NCI-H187 (cell line): ENCODE measurements around the gene PSMD2.
A peak's percentile ranks its signal among the peaks of the same experiment; 100 is the strongest.

ENCODE experiments used
- DNase-seq, 2 experiments: peaks; one replicate each; lab custom pipeline; 2025; lab: John Stamatoyannopoulos, UW

Gene PSMD2

DNA sequence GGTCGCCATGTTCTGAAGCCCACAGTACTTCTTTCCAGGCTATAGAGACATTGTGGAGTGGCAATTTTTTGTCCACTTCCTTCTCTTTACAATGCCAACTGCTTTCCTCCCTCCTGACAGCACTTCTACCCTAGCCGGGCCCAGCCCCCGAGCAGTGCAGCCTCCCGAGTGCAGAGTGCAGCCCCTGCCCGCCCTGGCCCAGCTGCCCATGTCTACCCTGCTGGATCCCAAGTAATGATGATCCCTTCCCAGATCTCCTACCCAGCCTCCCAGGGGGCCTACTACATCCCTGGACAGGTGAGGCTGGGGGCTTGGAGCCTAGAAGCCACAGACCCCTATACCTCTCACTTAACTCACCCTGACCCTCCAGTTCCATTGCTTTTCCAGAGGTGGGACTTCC is 18.2 kb downstream of the PSMD2 start:
- no peak for DNase-seq

DNA sequence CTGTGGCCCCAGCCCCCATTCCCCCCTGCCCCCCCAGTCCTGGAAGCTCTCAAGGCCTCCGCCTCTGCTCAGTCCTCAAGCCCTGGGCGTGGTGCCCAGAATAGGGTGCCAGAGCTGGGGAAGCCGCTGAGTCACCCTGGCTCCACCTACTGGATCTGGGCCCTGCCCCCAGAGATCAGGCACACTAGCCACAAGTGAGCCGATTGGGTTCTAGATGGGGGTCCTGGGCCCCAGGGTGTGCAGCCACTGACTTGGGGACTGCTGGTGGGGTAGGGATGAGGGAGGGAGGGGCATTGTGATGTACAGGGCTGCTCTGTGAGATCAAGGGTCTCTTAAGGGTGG is 21.0 kb downstream of the PSMD2 start:
- DNase-seq, result no peak

DNA sequence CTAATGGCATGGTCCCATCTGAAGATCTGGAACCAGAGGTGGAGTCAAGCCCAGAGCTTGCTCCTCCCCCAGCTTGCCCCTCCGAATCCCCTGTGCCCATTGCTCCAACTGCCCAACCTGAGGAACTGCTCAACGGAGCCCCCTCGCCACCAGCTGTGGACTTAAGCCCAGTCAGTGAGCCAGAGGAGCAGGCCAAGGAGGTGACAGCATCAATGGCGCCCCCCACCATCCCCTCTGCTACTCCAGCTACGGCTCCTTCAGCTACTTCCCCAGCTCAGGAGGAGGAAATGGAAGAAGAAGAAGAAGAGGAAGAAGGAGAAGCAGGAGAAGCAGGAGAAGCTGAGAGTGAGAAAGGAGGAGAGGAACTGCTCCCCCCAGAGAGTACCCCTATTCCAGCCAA is 22.6 kb downstream of the PSMD2 start:
- no peak for DNase-seq

DNA sequence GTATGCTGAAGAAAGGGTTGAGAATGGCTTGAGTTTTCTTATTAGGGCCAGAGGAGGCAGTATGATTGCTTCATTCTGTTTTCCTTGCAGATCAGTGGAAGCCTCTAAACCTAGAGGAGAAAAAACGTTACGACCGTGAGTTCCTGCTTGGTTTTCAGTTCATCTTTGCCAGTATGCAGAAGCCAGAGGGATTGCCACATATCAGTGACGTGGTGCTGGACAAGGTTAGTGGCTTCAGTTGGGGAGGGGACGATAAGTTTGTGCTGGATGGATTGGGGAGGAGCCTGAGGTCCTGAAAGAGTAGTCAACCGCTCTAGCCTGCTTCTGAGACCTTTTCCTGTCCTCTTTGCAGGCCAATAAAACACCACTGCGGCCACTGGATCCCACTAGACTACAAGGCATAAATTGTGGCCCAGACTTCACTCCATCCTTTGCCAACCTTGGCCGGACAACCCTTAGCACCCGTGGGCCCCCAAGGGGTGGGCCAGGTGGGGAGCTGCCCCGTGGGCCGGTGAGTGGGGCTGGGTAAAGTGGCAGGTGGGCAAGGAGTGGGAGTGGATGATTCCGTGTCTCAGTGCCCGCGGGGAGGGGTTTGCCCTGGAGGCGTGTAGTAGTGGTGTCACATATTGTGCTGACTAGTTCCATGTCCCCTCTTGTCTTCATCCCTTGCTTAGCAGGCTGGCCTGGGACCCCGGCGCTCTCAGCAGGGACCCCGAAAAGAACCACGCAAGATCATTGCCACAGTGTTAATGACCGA is 23.9 kb downstream of the PSMD2 start:
- no peak for DNase-seq

DNA sequence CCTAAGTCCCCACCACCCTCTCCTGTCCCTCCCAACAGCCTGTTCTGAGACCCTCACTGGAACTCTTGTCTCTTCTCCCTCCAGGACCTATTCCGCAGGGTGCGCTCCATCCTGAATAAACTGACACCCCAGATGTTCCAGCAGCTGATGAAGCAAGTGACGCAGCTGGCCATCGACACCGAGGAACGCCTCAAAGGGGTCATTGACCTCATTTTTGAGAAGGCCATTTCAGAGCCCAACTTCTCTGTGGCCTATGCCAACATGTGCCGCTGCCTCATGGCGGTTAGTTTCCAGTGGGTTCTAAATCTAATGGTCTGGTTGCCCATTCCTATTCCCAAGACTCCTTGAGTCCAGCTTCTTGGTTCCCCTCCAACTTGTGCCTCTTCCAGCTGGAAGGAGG is 24.7 kb downstream of the PSMD2 start:
- DNase-seq, result no peak

DNA sequence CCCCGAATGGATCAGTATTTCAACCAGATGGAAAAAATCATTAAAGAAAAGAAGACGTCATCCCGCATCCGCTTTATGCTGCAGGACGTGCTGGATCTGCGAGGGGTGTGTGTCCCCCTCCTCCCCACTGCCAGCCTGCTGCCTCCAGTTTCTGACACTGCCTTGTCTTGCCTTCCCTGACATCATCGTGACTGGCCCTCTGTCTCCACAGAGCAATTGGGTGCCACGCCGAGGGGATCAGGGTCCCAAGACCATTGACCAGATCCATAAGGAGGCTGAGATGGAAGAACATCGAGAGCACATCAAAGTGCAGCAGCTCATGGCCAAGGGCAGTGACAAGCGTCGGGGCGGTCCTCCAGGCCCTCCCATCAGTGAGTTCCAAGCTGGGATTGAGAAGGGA is 26.2 kb downstream of the PSMD2 start:
- no peak for DNase-seq

DNA sequence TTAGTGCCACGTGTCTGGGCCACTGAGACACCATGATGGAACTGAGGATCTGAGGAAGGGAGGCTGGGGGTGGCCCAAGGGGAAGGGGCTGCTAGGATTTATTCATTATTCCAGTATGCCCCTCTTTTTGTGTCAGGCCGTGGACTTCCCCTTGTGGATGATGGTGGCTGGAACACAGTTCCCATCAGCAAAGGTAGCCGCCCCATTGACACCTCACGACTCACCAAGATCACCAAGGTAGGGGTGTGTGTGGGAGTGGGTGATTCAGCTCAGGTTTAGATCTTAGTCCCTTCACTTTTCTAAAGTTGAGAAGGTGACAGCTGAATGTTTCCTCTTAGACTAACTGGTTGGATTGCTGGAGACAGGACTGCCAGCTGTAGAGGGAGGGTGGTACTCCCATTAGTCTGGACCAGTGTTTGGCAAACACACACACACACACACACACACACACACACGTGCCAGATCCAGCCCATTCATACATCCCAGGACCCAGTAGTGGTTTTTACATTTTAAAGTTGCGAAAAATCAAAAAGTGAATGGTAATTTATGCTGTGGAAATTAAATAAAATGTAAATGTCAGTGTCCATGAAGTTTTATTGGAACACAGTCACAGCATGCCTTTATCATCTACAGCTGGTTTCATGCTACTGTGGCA is 26.8 kb downstream of the PSMD2 start:
- DNase-seq, result no peak

DNA sequence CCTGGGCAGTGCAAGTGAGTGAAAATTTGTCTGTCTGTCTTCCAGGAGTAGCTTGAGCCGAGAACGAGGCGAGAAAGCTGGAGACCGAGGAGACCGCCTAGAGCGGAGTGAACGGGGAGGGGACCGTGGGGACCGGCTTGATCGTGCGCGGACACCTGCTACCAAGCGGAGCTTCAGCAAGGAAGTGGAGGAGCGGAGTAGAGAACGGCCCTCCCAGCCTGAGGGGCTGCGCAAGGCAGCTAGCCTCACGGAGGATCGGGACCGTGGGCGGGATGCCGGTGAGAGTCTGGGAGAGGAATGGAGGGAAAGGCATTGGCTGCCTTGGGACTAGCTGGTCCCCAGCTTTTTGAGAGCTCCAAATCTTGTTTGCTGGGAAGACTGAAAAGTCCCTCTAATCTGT is 28.1 kb downstream of the PSMD2 start:
- DNase-seq, result no peak

DNA sequence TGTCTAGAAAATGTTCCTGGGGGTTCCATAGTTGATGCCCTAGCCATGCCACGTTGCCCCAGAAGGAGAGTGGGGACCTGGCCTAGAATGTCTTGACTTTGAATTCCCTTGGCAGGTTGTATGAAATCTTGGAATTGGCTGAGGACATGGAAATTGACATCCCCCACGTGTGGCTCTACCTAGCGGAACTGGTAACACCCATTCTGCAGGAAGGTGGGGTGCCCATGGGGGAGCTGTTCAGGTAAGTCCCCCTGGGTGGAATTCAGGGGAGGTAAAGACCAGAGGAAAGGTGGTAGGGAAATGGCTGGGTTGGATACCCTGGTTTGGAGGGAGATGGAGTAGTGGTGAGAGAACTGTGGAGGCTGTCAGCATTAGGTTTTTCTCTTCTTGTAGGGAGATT is 29.5 kb downstream of the PSMD2 start:
- DNase-seq, result no peak

DNA sequence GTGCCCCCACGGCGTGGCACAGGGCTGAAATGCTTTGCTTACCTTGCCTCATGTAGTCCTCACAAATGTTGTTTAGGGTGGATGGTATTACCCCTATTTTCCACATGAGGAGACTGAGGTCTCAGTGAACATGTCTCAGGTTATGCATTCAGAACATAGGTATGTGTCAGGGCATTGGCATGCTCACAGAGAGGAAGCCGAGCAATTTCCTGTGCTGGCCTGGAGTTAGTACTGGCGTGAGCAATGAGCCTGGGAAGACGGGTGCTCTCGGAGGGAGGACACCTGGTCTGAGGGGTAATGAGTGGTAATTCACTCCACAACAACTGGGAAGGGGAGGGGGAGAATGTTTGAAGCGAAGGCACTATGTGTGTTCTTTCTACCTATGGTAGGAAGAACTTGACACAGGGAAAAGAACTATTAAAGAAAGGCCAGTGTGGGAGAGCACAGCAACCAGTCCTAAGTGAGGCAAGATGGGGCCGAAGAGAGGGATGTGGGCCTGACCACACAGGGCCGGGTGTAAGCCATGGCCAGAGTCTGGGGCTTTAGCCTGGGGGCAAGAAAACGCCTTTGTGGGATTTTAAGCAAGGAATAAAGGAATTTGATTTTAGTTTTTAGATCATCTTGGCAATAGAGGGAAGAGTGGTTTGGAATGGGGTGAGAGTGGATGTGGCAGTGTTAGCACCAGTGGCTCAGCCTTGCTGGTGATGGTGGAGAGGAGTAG is 33.5 kb downstream of the PSMD2 start:
- DNase-seq, result no peak

DNA sequence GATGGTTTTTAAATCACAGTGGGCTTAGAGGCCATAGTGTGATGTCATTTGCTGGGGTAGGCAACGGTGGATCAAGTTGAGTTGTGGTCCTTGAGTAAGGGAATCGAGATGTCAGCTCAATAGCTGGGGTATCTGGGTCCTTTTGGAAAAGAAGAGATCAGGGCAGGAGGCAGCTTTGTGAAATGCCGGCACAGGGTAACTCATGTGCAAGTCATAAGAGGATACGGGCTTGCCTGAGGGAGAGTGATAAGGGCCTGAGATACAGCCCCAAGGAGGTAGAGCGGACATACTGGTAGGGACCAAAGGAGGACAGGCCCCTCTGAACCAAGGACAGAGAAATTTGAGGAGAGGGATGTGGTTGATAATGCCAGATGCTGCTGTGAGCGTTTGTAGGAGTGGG is 34.1 kb downstream of the PSMD2 start:
- DNase-seq, result no peak

DNA sequence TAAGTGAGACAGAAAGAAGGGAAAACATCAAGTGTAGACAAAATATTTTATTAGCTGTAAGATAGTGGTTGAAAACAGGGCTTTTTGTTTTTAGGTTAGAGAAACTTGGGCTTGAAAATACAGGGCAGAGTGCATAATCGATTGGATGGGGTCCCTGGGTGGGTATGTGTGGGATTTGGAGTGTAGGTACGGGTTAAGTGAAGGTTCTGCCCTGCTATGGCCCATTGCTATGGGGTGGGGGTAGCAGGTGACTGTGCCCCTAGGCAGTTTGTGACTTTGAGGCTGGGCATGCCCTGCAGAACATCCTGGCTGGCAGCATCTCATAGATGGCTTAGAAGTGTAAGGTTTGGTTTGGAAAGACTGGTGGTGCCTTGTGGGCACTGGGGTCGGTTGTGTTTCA is 34.7 kb downstream of the PSMD2 start:
- no peak for DNase-seq

DNA sequence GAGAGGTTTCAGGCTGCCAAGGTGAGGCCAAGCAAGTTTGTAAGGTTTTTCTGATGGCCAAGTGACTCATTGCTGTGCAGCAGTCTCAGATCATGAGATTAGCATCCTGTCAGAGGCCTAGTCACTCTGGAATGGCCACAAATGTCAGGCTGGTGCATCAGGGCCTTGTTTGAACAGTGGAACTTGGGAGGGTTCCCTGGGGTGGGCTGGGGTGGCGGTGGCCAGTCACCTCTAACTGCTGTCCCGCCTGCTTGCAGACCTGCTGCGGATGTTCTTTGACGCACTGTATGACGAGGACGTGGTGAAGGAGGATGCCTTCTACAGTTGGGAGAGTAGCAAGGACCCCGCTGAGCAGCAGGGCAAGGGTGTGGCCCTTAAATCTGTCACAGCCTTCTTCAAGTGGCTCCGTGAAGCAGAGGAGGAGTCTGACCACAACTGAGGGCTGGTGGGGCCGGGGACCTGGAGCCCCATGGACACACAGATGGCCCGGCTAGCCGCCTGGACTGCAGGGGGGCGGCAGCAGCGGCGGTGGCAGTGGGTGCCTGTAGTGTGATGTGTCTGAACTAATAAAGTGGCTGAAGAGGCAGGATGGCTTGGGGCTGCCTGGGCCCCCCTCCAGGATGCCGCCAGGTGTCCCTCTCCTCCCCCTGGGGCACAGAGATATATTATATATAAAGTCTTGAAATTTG is 35.6 kb downstream of the PSMD2 start:
- DNase-seq, result no peak

DNA sequence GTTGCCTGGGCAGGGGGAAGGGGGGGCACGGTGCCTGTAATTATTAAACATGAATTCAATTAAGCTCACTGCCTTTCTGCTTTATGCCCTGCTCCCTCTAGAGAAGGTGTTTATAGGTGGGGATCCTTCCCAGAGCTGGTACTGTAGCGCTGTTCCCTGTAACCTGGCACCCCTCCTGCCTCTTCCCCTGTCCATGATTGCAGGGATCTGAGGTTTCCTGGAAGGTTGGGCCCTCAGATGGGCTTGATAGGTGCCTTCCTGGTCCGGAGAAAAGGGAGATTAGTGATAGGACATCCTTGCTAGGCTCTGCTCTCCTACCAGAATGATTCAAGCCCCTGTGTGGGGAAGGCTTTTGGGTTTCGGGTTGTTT is 36.2 kb downstream of the PSMD2 start:
- no peak for DNase-seq

DNA sequence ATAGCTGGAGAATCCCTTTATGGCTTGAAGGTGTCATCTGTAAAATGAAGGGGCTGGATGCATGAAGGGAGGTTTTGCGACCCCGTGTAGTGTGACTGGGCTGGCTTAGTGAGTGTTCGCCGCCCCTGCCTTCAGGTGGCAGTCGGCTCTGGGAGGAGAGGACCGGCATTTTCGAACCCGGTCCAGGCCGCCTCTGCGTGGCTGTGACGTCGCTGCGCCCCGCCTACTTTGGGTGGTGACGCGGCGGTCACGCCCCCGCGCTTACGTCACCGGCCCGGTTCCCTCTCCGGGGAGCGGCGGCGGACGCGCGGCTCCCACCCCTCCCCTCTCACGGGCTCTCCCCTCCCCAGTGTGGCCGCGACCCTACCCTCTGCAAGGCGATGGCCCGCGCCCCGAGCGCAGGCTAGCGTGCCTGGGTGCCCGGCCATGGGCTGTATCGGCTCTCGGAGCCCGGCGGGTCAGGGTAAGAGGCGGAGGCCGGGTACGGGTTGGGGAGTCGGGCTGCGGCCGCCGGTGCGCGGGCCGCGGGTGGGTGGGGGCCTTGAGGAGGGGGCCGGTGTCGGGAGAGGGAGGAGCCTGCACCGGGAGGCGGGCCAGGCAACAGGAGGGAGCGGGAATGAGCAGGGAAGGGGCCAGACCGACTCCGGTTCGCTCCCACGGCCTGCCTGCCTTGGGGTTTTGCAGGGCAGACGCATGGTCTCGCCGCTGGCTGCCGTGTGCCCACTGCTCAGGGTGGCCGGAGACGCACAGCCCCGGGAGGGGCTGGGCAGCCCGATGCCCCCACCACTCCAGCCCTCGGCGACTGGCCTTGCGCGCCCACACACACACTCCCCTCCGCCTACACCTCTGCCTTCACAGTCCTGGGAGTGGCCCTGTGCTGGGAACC is 36.9 kb downstream of the PSMD2 start:
- DNase-seq, result peak; percentile 34 to 40

DNA sequence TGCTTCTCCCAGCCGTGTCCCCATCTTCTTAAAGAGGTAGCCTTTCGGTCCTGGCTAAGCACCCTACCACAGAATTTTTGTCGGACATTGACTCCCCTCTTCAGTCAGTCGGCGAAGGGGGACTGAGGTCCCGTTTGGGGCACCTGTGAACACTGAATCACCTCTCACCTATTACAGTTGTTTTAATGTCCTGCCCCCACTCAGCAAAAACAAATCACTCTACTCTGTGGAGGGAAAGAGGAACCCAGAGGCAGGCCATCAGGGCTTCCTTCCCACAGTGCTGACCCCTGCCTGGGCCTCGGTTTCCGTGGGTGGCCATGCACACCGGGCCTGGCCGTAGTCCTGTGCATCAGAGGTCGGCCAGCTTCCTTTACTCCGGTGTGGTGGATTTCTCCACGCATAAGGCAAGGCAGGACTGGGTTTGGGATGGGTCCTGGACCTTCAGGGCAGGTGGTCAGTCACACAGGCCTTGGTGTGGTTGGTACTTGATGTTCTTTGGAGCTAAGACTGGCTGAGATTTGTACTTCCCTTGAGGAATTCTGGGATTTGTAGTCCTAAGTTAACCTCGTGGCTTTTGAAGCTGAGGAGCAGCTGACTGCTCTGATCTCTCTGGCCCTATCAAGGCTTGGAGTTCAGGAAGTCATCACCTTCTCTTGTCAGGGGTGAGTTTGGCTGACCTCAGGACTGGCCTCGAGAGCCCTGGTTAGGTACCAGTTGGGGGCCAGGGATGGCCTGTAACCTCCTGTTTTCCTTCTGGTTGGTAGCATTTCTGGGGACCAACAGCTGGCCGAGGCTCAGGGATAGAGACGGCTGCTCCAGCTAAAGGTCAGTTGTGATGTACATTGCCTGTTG is 37.7 kb downstream of the PSMD2 start:
- DNase-seq, result no peak

DNA sequence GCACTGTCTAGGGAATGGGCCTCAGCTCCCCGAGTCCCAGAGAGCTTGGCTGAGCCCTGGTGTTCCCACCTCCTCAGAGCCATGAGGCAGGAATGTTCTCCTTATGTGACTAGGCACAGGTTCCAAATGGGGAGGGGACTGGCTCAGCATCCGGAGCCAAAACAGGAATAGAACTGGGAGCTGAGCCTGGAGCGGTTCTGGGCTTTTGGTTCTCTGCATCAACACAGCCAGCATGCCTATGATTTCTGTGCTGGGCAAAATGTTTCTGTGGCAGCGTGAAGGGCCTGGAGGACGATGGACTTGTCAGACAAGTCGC is 38.3 kb downstream of the PSMD2 start, which contains the start of gene FAM131A:
Gene FAM131A (plus strand): TSS at position 202 of the 316 bp plus-strand sequence. CDS start 31 bp downstream, at position 233.
- DNase-seq, result no peak

DNA sequence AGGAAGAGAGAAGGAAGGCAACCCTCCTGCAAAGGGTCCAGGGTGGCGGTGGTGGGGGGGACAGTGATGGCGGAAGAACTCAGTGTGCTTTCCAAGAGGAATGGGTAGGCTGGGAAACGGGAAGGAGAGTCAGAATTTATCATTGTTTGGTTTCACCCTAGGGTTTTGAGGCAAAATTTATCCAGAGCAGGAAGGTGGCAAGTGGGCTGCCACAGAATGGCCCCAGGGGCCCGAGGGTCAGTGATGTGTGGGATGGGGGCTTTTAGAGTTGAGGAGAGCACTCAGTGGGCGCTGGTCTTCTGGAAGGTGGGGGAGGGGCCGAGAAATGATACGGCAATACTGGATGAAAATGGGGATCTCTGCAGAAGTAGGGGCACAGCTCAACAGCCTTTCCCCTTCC is 38.9 kb downstream of the PSMD2 start:
- no peak for DNase-seq

DNA sequence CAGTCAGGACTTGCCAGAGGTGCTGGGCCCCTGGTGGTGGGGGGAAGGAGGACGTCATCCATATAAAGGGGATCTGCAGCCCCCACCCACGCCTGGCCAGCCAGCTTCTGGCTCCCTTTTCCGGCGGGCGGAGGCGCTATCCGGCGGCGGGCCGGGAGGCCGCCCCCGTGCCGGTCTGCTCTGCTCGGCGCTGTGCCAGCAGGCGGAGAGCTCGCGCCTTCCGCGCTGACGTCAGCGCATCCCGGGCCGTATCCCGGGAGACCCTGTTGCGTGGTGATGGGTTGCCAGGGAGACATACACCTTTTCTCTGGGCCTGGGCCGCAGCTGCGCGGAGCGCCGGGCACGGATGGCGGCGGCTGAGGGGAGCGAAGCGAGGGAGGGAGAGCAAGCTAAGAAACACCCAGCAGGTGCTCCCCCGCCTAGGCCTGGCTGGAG is 39.5 kb downstream of the PSMD2 start:
- peak; percentile 70 to 76 for DNase-seq

DNA sequence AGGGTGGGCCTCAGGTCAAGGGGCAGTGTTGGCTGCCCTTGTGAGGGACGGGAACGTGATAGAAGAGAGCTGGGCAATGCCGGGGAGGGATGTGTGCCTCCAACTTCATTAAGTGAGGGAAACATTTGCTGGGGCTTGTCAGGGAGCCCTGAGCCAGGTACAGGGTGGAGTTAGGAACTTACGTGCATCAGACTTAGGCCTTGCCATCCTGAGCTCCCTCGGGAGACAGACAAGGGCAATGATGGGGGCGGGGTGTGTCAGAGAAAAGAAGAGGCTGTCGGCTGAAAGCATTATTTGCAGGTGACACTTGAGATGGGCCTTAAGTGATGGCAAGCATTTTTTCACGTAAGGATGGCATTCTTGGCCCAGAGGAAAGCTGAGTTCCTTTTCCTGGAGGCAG is 40.0 kb downstream of the PSMD2 start:
- DNase-seq, result peak; percentile 66 to 70
